ENCODE measurements around the gene AOX1.

GRCh38 chr2:200625958-200626363 is 40.1 kb downstream of the AOX1 start:
- no peak for TF ChIP-seq CTCF (tag by site-specific recombination; IDR thresholded peaks at IDR 0.05)
- no peak for TF ChIP-seq PATZ1 (tag by site-specific recombination; IDR thresholded peaks at IDR 0.05)
